ENCODE results near the gene SLIT3.

DNA sequence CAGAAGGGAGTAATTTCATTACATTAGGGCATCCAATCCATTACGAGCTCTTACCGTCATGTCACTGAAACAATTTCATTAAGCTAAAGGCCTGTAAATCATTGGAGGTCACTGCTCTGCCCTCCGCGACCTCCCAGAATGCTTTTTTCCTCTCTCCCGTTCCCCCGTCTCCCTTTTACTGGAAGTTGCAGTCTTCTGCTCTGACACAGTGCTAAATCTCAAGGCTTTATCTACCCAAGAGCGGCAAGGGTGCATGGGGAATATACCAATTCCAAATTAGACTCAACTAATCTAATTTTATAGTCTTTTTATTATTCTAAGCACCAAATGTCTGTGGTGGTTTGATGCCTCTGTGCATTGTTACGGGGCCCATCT lies 456.0 kb downstream of the SLIT3 start:
- TF ChIP-seq SIX5 (IDR thresholded peaks at IDR 0.05; ENCODE audit: borderline replicate concordance in 1 of 2, insufficient read depth in 1 of 2, low read depth in 1 of 2, low read length in 2 of 2) = no peak
- TF ChIP-seq, protein P1, sequence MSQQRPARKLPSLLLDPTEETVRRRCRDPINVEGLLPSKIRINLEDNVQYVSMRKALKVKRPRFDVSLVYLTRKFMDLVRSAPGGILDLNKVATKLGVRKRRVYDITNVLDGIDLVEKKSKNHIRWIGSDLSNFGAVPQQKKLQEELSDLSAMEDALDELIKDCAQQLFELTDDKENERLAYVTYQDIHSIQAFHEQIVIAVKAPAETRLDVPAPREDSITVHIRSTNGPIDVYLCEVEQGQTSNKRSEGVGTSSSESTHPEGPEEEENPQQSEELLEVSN (IDR thresholded peaks at IDR 0.05; ENCODE audit: borderline replicate concordance in 1 of 2, extremely low read depth in 1 of 2, insufficient read depth in 1 of 2, insufficient read length in 1 of 2, low read depth in 1 of 2, low read length in 1 of 2, poor library complexity in 1 of 2, severe bottlenecking in 1 of 2) = no peak
- TF ChIP-seq SMC3 (conservative IDR thresholded peaks at IDR 0.05; ENCODE audit: insufficient read depth, low read depth, low read length) = no peak
- no peak for TF ChIP-seq NFYB (IDR thresholded peaks at IDR 0.05; ENCODE audit: extremely low read depth, insufficient read length)
- TF ChIP-seq KLF10 (CRISPR knock-in tag; IDR thresholded peaks at IDR 0.05) = no peak
- TF ChIP-seq CBX8 (IDR thresholded peaks at IDR 0.05; ENCODE audit: borderline replicate concordance, extremely low read depth, low read depth, low read length, poor library complexity, severe bottlenecking) = no peak
- TF ChIP-seq E2F3 (CRISPR knock-in tag; IDR thresholded peaks at IDR 0.05) = no peak
- TF ChIP-seq, protein P2, sequence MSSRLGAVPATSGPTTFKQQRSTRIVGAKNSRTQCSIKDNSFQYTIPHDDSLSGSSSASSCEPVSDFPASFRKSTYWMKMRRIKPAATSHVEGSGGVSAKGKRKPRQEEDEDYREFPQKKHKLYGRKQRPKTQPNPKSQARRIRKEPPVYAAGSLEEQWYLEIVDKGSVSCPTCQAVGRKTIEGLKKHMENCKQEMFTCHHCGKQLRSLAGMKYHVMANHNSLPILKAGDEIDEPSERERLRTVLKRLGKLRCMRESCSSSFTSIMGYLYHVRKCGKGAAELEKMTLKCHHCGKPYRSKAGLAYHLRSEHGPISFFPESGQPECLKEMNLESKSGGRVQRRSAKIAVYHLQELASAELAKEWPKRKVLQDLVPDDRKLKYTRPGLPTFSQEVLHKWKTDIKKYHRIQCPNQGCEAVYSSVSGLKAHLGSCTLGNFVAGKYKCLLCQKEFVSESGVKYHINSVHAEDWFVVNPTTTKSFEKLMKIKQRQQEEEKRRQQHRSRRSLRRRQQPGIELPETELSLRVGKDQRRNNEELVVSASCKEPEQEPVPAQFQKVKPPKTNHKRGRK (tag; IDR thresholded peaks at IDR 0.05) = no peak
- TF ChIP-seq CHD4 (IDR thresholded peaks at IDR 0.05; ENCODE audit: insufficient read depth, insufficient replicate concordance, low read depth, low read length, poor library complexity, severe bottlenecking) = no peak
- TF ChIP-seq LEF1 (IDR thresholded peaks at IDR 0.05) = no peak
- no peak for TF ChIP-seq TCF3 (CRISPR knock-in tag; IDR thresholded peaks at IDR 0.05)
- TF ChIP-seq U2AF2 (optimal IDR thresholded peaks at IDR 0.05; ENCODE audit: low read depth, low read length) = no peak
- TF ChIP-seq, protein P3, sequence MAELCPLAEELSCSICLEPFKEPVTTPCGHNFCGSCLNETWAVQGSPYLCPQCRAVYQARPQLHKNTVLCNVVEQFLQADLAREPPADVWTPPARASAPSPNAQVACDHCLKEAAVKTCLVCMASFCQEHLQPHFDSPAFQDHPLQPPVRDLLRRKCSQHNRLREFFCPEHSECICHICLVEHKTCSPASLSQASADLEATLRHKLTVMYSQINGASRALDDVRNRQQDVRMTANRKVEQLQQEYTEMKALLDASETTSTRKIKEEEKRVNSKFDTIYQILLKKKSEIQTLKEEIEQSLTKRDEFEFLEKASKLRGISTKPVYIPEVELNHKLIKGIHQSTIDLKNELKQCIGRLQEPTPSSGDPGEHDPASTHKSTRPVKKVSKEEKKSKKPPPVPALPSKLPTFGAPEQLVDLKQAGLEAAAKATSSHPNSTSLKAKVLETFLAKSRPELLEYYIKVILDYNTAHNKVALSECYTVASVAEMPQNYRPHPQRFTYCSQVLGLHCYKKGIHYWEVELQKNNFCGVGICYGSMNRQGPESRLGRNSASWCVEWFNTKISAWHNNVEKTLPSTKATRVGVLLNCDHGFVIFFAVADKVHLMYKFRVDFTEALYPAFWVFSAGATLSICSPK (IDR thresholded peaks at IDR 0.05; ENCODE audit: borderline replicate concordance) = no peak
- TF ChIP-seq, protein P4, sequence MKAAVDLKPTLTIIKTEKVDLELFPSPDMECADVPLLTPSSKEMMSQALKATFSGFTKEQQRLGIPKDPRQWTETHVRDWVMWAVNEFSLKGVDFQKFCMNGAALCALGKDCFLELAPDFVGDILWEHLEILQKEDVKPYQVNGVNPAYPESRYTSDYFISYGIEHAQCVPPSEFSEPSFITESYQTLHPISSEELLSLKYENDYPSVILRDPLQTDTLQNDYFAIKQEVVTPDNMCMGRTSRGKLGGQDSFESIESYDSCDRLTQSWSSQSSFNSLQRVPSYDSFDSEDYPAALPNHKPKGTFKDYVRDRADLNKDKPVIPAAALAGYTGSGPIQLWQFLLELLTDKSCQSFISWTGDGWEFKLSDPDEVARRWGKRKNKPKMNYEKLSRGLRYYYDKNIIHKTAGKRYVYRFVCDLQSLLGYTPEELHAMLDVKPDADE (conservative IDR thresholded peaks at IDR 0.05; ENCODE audit: control insufficient read depth, low read depth, low read length) = no peak
